ENCODE data around the gene TTBK2.

DNA sequence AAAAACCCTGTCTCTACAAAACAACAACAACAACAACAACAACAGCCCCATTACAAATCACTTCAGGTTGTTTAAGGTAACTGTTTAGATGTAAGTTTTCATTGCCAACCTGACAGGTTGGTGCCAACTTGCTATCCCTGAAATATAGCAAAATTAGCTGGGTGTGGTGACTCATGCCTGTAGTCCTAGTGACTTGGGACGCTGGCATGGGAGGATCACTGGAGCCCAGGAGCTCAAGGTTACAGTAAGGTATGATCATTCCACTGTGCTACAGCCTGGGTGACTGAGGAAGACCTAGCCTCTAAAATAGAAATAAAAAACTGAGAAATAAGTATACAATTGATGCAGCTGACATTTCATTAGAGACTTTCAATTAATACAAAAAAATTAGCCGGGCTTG lies 147.7 kb downstream of the TTBK2 start:
- TF ChIP-seq EZH2 (IDR thresholded peaks at IDR 0.05; ENCODE audit: borderline replicate concordance, low read length) (no peak), CTCF (IDR thresholded peaks at IDR 0.05; ENCODE audit: low read length) (no peak)
